HepG2 (cell line): Measurements from ENCODE around the gene AHCYL1. TPM values are rescaled to one million over a fixed set of nuclear protein-coding genes. Genes with fewer than 3 reads are reported as not detected.
A peak's percentile ranks its signal among the peaks of the same experiment; 100 is the strongest.

Experiments used
- ATAC-seq: fragments of 200-7000 bp; cut with Tn5 transposase; 3 replicates; pipeline ENCODE4 v1.9.1; 2020; ENCODE audit warnings: mild to moderate bottlenecking, moderate library complexity
- BruUV-seq: library from RNA; stranded (reverse); fragments of 400-500 nt; replicated peaks from 2 replicates; lab custom pipeline; 2021; lab: Mats Ljungman, UMichigan
- CTCF ChIA-PET: fragments of 300-600 bp; formaldehyde crosslinking; extraction: SDS; loops from one replicate; lab custom pipeline; 2021; ENCODE audit warnings: low total read pairs, inconsistent platforms, low intra/inter-chr PET ratio; lab: Yijun Ruan, JAX
- POLR2A ChIA-PET: fragments of 350-600 bp; sonication (Branson Sonifier 250); formaldehyde crosslinking; loops from one replicate; lab custom pipeline; 2020; ENCODE audit warnings: antibody characterized with exemption, inconsistent platforms; lab: Yijun Ruan, JAX
- DNase-seq: peaks from one replicate; pipeline ENCODE4 v3.0.0-alpha.2; 2015; ENCODE audit warnings: low spot score
- FAIRE-seq: peaks from 3 replicates; lab custom pipeline; 2011; peaks lifted over from hg19 to GRCh38; lab: Jason Lieb, UNC
- H2AFZ ChIP-seq: one replicate; pipeline ENCODE4 v1.6.1; 2011; ENCODE audit warnings: low read length, inconsistent platforms
- H3K27ac ChIP-seq: fragments of 300-600 bp; 3 replicates; pipeline ENCODE4 v1.8.0; 2011; ENCODE audit warnings: mixed run types, mild to moderate bottlenecking, mixed read lengths, low read length, inconsistent platforms; ENCODE audit not compliant: insufficient read depth; ENCODE audit errors: extremely low read length
- H3K27me3 ChIP-seq, 2 experiments: fragments of 200-600 bp in 1 of 2; 2 replicates in 1 of 2; 3 replicates in 1 of 2; pipeline versions ENCODE4 v1.6.0 to v1.8.0; 2011; ENCODE audit warnings: low read length in 2 of 2, mild to moderate bottlenecking in 2 of 2, moderate library complexity in 2 of 2, inconsistent platforms in 1 of 2; ENCODE audit not compliant: insufficient read depth in 2 of 2, control insufficient read depth in 1 of 2
- H3K36me3 ChIP-seq, 2 experiments: fragments of 200-600 bp in 1 of 2; replicated peaks in 1 of 2; 2 replicates in 1 of 2; 3 replicates in 1 of 2; pipeline versions ENCODE4 v1.5.1 to v1.8.0; 2011; ENCODE audit warnings: low read length in 2 of 2, inconsistent platforms in 1 of 2; ENCODE audit not compliant: insufficient read depth in 2 of 2, control insufficient read depth in 1 of 2
- H3K4me1 ChIP-seq: 2 replicates; pipeline ENCODE4 v1.5.1; 2012; ENCODE audit warnings: low read length, inconsistent platforms; ENCODE audit not compliant: insufficient read depth
- H3K4me2 ChIP-seq: 2 replicates; pipeline ENCODE4 v1.6.0; 2011; ENCODE audit warnings: low read depth, low read length, inconsistent platforms
- H3K4me3 ChIP-seq, 3 experiments: fragments of 200-600 bp in 1 of 3; sonication (generic), shearing (Covaris generic) in 1 of 3; replicated peaks in 1 of 3; 2 replicates each; pipeline ENCODE4 v1.5.1; 2011 to 2016; ENCODE audit warnings: low read length in 3 of 3, inconsistent platforms in 2 of 3, low read depth in 2 of 3, mild to moderate bottlenecking in 2 of 3, control low read depth in 1 of 3, mixed read lengths in 1 of 3; ENCODE audit not compliant: insufficient read depth in 1 of 3
- H3K79me2 ChIP-seq: one replicate; pipeline ENCODE4 v1.6.1; 2011; ENCODE audit warnings: low read length, inconsistent platforms; ENCODE audit not compliant: insufficient read depth
- H3K9ac ChIP-seq: 2 replicates; pipeline ENCODE4 v1.6.0; 2011; ENCODE audit warnings: mild to moderate bottlenecking, low read depth, low read length, inconsistent platforms; ENCODE audit not compliant: insufficient read depth
- H3K9me3 ChIP-seq: 2 replicates; pipeline ENCODE4 v1.5.1; 2012; ENCODE audit warnings: mild to moderate bottlenecking, low read length
- H4K20me1 ChIP-seq: 2 replicates; pipeline ENCODE4 v1.6.0; 2011; ENCODE audit warnings: inconsistent platforms, mild to moderate bottlenecking, low read length, moderate library complexity; ENCODE audit not compliant: insufficient read depth
- BRD4 ChIP-seq: sonication (generic); formaldehyde crosslinking; IDR thresholded peaks from 2 replicates; pipeline ENCODE4 v1.4.0; 2020; ENCODE audit warnings: missing genetic modification reagents
- CAMTA2 ChIP-seq: sonication (generic); formaldehyde crosslinking; IDR thresholded peaks from 2 replicates; pipeline ENCODE4 v1.4.0; 2020; ENCODE audit warnings: mild to moderate bottlenecking, missing genetic modification reagents, borderline replicate concordance
- CC2D1A ChIP-seq: sonication (generic); formaldehyde crosslinking; IDR thresholded peaks from 2 replicates; pipeline ENCODE4 v1.8.1; 2023; ENCODE audit warnings: mild to moderate bottlenecking, missing genetic modification reagents
- PBX2 ChIP-seq: IDR thresholded peaks from 2 replicates; pipeline ENCODE4 v1.6.1; 2016; ENCODE audit warnings: control low read depth
- SMC3 ChIP-seq: IDR thresholded peaks from 2 replicates; pipeline ENCODE4 v1.6.1; 2011; ENCODE audit warnings: low read length, improper control_type of control experiment
- STAG1 ChIP-seq: sonication (generic); formaldehyde crosslinking; IDR thresholded peaks from 2 replicates; pipeline ENCODE4 v1.4.0; 2020; ENCODE audit warnings: missing genetic modification reagents
- TFAP4 ChIP-seq: sonication (generic); IDR thresholded peaks from 2 replicates; pipeline ENCODE4 v1.6.1; 2016; ENCODE audit warnings: low read depth, borderline replicate concordance
- ZBTB49 ChIP-seq: sonication (generic); formaldehyde crosslinking; IDR thresholded peaks from 2 replicates; pipeline ENCODE4 v1.4.0; 2020; ENCODE audit warnings: missing genetic modification reagents, borderline replicate concordance
- ZNF619 ChIP-seq: sonication (generic); formaldehyde crosslinking; IDR thresholded peaks from 2 replicates; pipeline ENCODE4 v1.4.0; 2020; ENCODE audit warnings: mild to moderate bottlenecking, missing genetic modification reagents
- ZUFSP ChIP-seq: sonication (generic); formaldehyde crosslinking; IDR thresholded peaks from 2 replicates; pipeline ENCODE4 v1.9.0; 2021; ENCODE audit warnings: missing genetic modification reagents, mild to moderate bottlenecking, borderline replicate concordance
- WGBS: methylation state at CpG from one replicate; pipeline ENCODE4 v1.1.6; 2017; ENCODE audit warnings: low lambda C conversion rate; 5-methylcytosine and 5-hydroxymethylcytosine counted together
- in situ Hi-C: cut with HindIII; loops from 2 replicates; pipeline ENCODE4 v1.10.0; 2017; ENCODE audit warnings: low pct_unique_long_range_greater_than_20kb; ENCODE audit not compliant: extremely low pct_ligation_motif_present
- intact Hi-C: fragments of 100-400 bp; cut with micrococcal nuclease; formaldehyde crosslinking; loops from one replicate; pipeline ENCODE4 v1.10.0; 2022; ENCODE audit not compliant: unreplicated experiment
- polyA plus RNA-seq, 8 experiments: library from polyadenylated mRNA; depleted of rRNA in 3 of 8; stranded (reverse) in 7 of 8; unstranded in 1 of 8; fragments of >200 nt; fragmentation: Illumina TruSeq in 4 of 8; extraction: Trizol in 4 of 8; gene quantifications; 2 replicates each; pipeline versions ENCODE4 v1.2.1 to v1.2.3, GENCODE V29; 2011 to 2016; ENCODE audit warnings: low read depth in 4 of 8, missing spikeins in 1 of 8, mixed read lengths in 1 of 8; ENCODE audit not compliant: insufficient read depth in 1 of 8
- total RNA-seq, 5 experiments: library from RNA; depleted of rRNA; stranded (reverse); fragments of >200 nt; fragmentation: Illumina TruSeq; extraction: Trizol; gene quantifications; 2 replicates each; pipeline ENCODE4 v1.2.3, GENCODE V29; 2016; ENCODE audit warnings: low read depth in 1 of 5
- TF ChIP-seq, protein P1 (sequence below), 2 experiments: IDR thresholded peaks; 2 replicates each; pipeline ENCODE4 v1.6.1; 2011 to 2012; ENCODE audit warnings: low read length in 2 of 2, borderline replicate concordance in 1 of 2, low read depth in 1 of 2, mild to moderate bottlenecking in 1 of 2, moderate library complexity in 1 of 2
- TF ChIP-seq, protein P2 (sequence below): sonication (generic); formaldehyde crosslinking; IDR thresholded peaks from 2 replicates; pipeline ENCODE4 v1.4.0; 2020; ENCODE audit warnings: mild to moderate bottlenecking, missing genetic modification reagents

Gene AHCYL1
- total and polyA plus RNA-seq, 2 of the 13 experiments (the other 11 are each of a cell fraction or from before 2014, with no cell fraction given): 40.9 to 76.3 TPM

GRCh38 chr1:110011527-110012041 lies 27.0 kb downstream of the AHCYL1 start:
- Histone ChIP-seq H2AFZ (no peak overlapping the region), H3K4me2 (no peak overlapping the region), H3K36me3 (peaks cover 28 to 74% of the 10 kb centered on the region in 2 experiments), H3K9ac (no peak overlapping the region), H3K9me3 (no peaks in the 10 kb centered on the region), H3K27me3 (no peaks in the 10 kb centered on the region), H3K4me3 (no peak overlapping the region), H3K79me2 (peaks cover 6% of the 10 kb centered on the region), H3K4me1 (no peaks in the 10 kb centered on the region), H4K20me1 (no peaks in the 10 kb centered on the region), H3K27ac (no peak overlapping the region)
- FAIRE-seq: peak; percentile 83
- DNase-seq: peak; percentile 36
- in situ Hi-C loops (no loop called here), intact Hi-C loops (loop anchor here (1.0 kb wide), 1 partner anchor 234 kb away; no protein-coding TSS in a partner anchor)
- CTCF ChIA-PET: interaction anchor here (2.2 kb wide), 1 partner anchor 235 kb away, joined by 12 read pairs; no protein-coding TSS in a partner anchor
- ATAC-seq: peak; percentile 91
- POLR2A ChIA-PET: no interaction called here
- 68% methylated on average over 2 of the region's 2 CpGs for WGBS
- no TSS peak for BruUV-seq
- TF ChIP-seq TFAP4 (peak; percentile 17; the same call in 1 of the 2 replicates), PBX2 (CRISPR knock-in tag) (peak; percentile 42; the same call in 1 of the 2 replicates), STAG1 (CRISPR knock-in tag) (peak; percentile 72), ZBTB49 (CRISPR knock-in tag) (no peak), ZUFSP (CRISPR knock-in tag) (no peak), BRD4 (CRISPR knock-in tag) (no peak), SMC3 (peak; percentile 56), ZNF619 (CRISPR knock-in tag) (no peak), CAMTA2 (CRISPR knock-in tag) (no peak), CC2D1A (CRISPR knock-in tag) (no peak)
- TF ChIP-seq, protein P1, sequence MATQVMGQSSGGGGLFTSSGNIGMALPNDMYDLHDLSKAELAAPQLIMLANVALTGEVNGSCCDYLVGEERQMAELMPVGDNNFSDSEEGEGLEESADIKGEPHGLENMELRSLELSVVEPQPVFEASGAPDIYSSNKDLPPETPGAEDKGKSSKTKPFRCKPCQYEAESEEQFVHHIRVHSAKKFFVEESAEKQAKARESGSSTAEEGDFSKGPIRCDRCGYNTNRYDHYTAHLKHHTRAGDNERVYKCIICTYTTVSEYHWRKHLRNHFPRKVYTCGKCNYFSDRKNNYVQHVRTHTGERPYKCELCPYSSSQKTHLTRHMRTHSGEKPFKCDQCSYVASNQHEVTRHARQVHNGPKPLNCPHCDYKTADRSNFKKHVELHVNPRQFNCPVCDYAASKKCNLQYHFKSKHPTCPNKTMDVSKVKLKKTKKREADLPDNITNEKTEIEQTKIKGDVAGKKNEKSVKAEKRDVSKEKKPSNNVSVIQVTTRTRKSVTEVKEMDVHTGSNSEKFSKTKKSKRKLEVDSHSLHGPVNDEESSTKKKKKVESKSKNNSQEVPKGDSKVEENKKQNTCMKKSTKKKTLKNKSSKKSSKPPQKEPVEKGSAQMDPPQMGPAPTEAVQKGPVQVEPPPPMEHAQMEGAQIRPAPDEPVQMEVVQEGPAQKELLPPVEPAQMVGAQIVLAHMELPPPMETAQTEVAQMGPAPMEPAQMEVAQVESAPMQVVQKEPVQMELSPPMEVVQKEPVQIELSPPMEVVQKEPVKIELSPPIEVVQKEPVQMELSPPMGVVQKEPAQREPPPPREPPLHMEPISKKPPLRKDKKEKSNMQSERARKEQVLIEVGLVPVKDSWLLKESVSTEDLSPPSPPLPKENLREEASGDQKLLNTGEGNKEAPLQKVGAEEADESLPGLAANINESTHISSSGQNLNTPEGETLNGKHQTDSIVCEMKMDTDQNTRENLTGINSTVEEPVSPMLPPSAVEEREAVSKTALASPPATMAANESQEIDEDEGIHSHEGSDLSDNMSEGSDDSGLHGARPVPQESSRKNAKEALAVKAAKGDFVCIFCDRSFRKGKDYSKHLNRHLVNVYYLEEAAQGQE (IDR thresholded peaks at IDR 0.05; ENCODE audit: borderline replicate concordance in 1 of 2, low read depth in 1 of 2, low read length in 2 of 2): no peak
- TF ChIP-seq, protein P2, sequence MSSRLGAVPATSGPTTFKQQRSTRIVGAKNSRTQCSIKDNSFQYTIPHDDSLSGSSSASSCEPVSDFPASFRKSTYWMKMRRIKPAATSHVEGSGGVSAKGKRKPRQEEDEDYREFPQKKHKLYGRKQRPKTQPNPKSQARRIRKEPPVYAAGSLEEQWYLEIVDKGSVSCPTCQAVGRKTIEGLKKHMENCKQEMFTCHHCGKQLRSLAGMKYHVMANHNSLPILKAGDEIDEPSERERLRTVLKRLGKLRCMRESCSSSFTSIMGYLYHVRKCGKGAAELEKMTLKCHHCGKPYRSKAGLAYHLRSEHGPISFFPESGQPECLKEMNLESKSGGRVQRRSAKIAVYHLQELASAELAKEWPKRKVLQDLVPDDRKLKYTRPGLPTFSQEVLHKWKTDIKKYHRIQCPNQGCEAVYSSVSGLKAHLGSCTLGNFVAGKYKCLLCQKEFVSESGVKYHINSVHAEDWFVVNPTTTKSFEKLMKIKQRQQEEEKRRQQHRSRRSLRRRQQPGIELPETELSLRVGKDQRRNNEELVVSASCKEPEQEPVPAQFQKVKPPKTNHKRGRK: no peak
